Inferior parietal cortex (tissue), 1 donor: ENCODE measurements around the gene BTAF1.

ENCODE experiments used
- DNase-seq: peaks from one replicate; pipeline ENCODE4 v3.0.0-alpha.2; 2016; ENCODE audit errors: extremely low spot score

BTAF1 gene

GRCh38 chr10:92052088-92052487 lies 128.5 kb downstream of the BTAF1 start:
- no peak for DNase-seq

GRCh38 chr10:92052741-92053140 lies 129.2 kb downstream of the BTAF1 start:
- DNase-seq, result no peak

GRCh38 chr10:92054807-92055206 lies 131.2 kb downstream of the BTAF1 start:
- DNase-seq, result no peak

DNA sequence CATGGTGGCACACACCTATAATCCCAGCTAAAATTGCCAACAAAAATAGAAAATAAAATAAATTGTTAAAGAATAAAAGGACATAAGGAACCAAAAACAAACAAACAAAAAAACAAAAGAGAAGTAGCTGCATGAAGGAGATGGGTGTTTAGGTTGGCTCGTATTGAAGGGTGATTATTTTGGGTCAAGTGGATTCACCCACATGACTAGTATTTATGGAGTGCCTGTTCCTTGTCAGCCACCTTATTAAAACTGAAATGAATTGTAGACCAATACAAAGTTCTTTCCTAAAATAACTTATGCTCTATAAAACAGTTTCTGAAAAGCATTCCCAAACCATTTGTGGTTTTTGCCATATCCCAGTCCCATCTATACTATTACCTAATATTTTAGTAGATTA lies 138.7 kb downstream of the BTAF1 start:
- no peak for DNase-seq

DNA sequence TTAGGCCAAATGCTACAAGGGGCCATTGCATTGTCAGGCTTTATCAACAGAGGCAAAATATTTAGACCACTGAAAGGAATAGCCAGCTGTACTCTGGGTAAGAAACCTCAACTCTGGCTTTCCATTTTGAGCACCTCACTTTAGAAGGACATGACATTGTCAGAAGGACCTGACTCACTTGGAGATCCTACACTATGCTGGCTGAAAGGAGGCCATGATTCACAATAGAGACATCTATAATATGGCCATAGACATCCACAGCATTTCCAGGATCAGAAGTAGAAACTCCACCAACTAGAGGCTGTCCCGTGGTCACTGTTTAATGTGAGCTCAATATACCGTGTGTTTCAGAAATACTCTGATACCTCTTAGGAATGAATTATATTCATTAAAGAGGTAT lies 140.9 kb downstream of the BTAF1 start:
- no peak for DNase-seq

GRCh38 chr10:92066386-92066785 lies 142.8 kb downstream of the BTAF1 start:
- no peak for DNase-seq

GRCh38 chr10:92068900-92069299 lies 145.3 kb downstream of the BTAF1 start:
- no peak for DNase-seq

DNA sequence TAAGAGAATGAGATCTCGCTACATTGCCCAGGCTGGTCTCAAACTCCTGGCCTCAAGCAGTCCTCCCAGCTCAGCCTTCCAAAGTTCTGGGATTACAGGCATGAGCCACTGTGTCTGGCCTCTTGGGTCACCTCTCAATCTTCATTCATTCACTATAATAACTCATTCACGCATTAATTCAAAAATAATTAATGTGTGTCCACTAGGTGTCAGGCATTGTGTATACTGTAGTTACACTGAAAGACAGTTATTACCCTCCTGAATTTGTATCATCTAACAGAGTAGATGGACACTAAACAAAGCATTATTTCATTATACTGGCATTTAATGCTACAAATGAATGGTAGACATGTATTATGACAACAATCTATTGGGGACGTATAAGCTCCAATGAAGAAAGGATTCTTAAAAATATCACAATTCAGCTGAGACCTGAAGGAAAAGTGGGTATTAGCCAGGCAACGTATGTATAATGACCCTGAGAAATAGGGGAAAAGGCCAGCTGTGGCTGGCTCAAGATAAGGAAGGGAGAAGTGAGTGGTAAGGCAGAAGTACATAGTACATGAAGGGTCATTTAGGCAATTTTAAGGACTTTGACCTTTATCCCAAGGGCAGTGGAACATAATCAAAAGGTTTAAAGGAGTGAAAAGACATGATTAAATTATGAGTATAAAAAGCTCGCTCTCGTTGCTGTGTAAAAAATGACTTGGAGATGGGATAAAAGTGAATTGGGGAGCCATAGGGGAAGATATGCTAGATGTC lies 150.7 kb downstream of the BTAF1 start:
- DNase-seq, result no peak

DNA sequence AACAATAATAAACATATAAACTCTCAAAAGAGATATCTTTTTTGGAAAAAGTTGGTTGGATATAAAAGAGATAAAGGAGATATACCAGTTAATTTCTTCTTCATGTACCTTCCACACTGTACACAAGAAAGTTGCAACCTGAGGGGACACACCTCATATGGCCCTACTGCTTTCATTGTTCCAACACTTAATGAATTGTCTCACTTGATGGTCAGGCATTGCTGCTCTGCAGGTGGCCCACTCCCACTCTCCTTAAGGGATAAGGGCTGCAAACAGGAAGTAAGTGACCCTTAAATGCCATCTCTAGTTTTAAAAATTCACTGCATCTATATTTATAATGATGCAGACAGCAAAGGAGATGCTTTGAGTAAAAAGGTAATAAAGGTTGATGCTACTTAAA lies 152.3 kb downstream of the BTAF1 start:
- no peak for DNase-seq

DNA sequence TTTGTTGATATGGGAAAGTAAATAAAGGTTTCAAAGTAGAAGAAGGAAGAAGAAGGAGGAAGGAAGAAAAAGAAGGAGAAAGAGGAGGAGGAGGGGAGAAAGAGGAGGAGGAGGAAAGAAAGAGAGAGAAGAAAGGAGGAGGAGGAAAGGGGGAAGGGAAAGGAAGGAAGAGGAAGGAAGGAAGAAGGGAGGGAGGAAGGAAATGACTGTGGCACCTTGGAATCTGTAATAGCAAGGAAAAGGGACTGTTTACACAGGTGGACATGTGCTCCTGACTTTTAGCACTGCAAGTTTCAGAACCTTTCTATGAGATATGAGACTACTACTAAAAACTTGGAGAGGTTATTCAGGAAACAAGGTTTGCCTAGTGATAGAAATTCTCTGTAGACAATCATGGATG lies 153.2 kb downstream of the BTAF1 start:
- no peak for DNase-seq

DNA sequence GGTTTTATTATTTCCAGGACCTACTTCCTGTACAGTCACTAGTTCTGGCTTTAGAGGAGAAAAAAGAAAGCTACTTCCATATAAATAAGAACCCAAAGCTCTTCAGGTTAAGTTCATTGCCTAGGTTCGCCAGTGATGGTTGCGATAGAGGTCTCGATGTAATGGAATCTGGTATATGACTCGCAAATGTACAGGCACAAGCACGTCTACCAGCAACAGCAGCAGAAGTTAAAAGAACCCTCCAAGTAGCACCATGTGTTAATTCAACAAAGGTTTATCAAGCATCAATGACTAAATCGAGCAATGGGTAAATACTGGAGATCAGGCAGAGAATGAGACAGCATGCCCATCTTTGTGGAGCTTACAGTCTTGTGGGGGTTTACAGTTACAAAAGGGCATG lies 155.4 kb downstream of the BTAF1 start:
- DNase-seq, result no peak
